M059J (cell line): ENCODE measurements around the gene ATPAF1. TPM values are rescaled to one million over a fixed set of nuclear protein-coding genes. Genes with fewer than 3 reads are reported as not detected.

Experiments
- DNase-seq: peaks from one replicate; pipeline ENCODE4 v3.0.0-alpha.2; 2012; ENCODE audit warnings: low read depth
- total RNA-seq: library from RNA; depleted of rRNA; stranded (reverse); fragments of >200 nt; shearing (Covaris generic); gene quantifications from 2 replicates; pipeline ENCODE4 v1.2.3, GENCODE V29; 2014; rRNA removed

Gene ATPAF1
- total RNA-seq, 1 experiment from 2014 or later: 94.2 TPM

GRCh38 chr1:46592823-46593222 is 75.3 kb downstream of the ATPAF1 start:
- no peak for DNase-seq

GRCh38 chr1:46589529-46589928 is 78.6 kb downstream of the ATPAF1 start:
- no peak for DNase-seq

GRCh38 chr1:46587069-46587468 is 81.1 kb downstream of the ATPAF1 start:
- DNase-seq: no peak

- no peak for DNase-seq
These were observed 82.7 kb downstream of the ATPAF1 start for GRCh38 chr1:46585312-46585938.

- no peak for DNase-seq
These were observed 84.7 kb downstream of the ATPAF1 start for GRCh38 chr1:46583494-46583893.

GRCh38 chr1:46582972-46583371 is 85.2 kb downstream of the ATPAF1 start:
- no peak for DNase-seq

Other genes with a start within 250 kb of the ATPAF1 start
- gene DMBX1, start 178.5 kb downstream of the ATPAF1 start, total RNA-seq: not detected in 2 replicates
- not detected in 2 replicates for gene KNCN, start 116.7 kb downstream of the ATPAF1 start, total RNA-seq
- gene MKNK1, start 64.1 kb downstream of the ATPAF1 start, total RNA-seq: 9.5 and 12.0 TPM in 2 replicates
- gene MOB3C, start 51.6 kb downstream of the ATPAF1 start, total RNA-seq: 10.3 and 17.2 TPM in 2 replicates
- gene TEX38, start 3.5 kb upstream of the ATPAF1 start, total RNA-seq: not detected in 2 replicates
- 71.6 and 113 TPM in 2 replicates for gene EFCAB14, start 50.8 kb upstream of the ATPAF1 start, total RNA-seq
- not detected in 2 replicates for gene CYP4B1, start 130.7 kb upstream of the ATPAF1 start, total RNA-seq